BE2C (cell line): Measurements from ENCODE around the gene FAM13B.

Source experiments
- DNase-seq: peaks from one replicate; pipeline ENCODE4 v3.0.0-alpha.2; 2020
- H3K27me3 ChIP-seq: fragments of 250-450 bp; sonication (Bioruptor Pico); 2 replicates; pipeline ENCODE4 v1.5.1; 2020; ENCODE audit warnings: mild to moderate bottlenecking
- H3K36me3 ChIP-seq: fragments of 250-450 bp; sonication (Bioruptor Pico); 2 replicates; pipeline ENCODE4 v1.5.1; 2020; ENCODE audit warnings: mild to moderate bottlenecking
- H3K4me1 ChIP-seq: fragments of 250-450 bp; sonication (Bioruptor Pico); 2 replicates; pipeline ENCODE4 v1.5.1; 2020
- H3K4me3 ChIP-seq: 2 replicates; pipeline ENCODE4 v1.5.1; 2011; ENCODE audit warnings: low read depth, low read length
- H3K9me3 ChIP-seq: fragments of 250-450 bp; sonication (Bioruptor Pico); 2 replicates; pipeline ENCODE4 v1.5.1; 2020
- CTCF ChIP-seq: IDR thresholded peaks from 2 replicates; pipeline ENCODE4 v1.5.1; 2012; ENCODE audit warnings: mild to moderate bottlenecking, low read depth, low read length

FAM13B gene

GRCh38 chr5:137935694-137936093, 97.2 kb downstream of the FAM13B start:
- H3K4me3 ChIP-seq = no peak overlapping the region
- H3K4me1 ChIP-seq = peaks cover 11% of the 10 kb centered on the region
- H3K27me3 ChIP-seq = no peaks in the 10 kb centered on the region
- peaks cover 14% of the 10 kb centered on the region for H3K36me3 ChIP-seq
- no peak for TF ChIP-seq CTCF
- DNase-seq = no peak
- H3K9me3 ChIP-seq = no peaks in the 10 kb centered on the region

GRCh38 chr5:137935190-137935589, 97.7 kb downstream of the FAM13B start:
- H3K4me1 ChIP-seq = peaks cover 11% of the 10 kb centered on the region
- H3K4me3 ChIP-seq = no peak overlapping the region
- no peak for DNase-seq
- no peaks in the 10 kb centered on the region for H3K9me3 ChIP-seq
- H3K36me3 ChIP-seq = peaks cover 14% of the 10 kb centered on the region
- TF ChIP-seq CTCF = no peak
- H3K27me3 ChIP-seq = no peaks in the 10 kb centered on the region

DNA sequence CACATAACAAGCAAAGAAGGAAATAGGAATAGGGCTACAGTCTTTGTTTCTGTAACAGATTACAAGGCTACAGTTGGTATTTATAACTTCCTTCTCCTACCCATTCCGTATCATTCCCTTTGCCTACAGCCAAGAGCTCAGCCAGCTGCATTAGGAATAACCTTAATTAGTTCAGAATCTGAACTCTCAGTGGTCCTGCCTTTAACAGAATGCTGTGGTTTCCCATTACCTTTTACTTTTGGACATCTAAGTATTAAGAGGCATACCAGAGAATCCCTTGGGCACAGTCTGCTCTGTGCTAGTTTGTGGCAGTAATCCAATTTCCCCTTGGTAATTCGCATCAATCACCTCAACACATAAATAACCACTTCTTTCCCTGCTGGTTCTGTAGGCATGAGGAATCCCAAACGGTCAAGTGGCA, 99.4 kb downstream of the FAM13B start:
- no peaks in the 10 kb centered on the region for H3K27me3 ChIP-seq
- no peak for TF ChIP-seq CTCF
- no peak overlapping the region for H3K4me3 ChIP-seq
- H3K36me3 ChIP-seq = peaks cover under 1% of the 10 kb centered on the region; the same call in 1 of the 2 replicates
- H3K4me1 ChIP-seq = peaks cover 11% of the 10 kb centered on the region
- no peaks in the 10 kb centered on the region for H3K9me3 ChIP-seq
- DNase-seq = peak; percentile 20

- peaks cover 11% of the 10 kb centered on the region for H3K4me1 ChIP-seq
- H3K27me3 ChIP-seq = no peaks in the 10 kb centered on the region
- H3K9me3 ChIP-seq = no peaks in the 10 kb centered on the region
- H3K4me3 ChIP-seq = no peak overlapping the region
- no peak for TF ChIP-seq CTCF
- no peak for DNase-seq
- no peaks in the 10 kb centered on the region for H3K36me3 ChIP-seq
Measured at GRCh38 chr5:137932800-137933199, 100.1 kb downstream of the FAM13B start.

- Histone ChIP-seq H3K36me3 (no peaks in the 10 kb centered on the region), H3K4me3 (no peak overlapping the region), H3K9me3 (no peaks in the 10 kb centered on the region), H3K27me3 (no peaks in the 10 kb centered on the region), H3K4me1 (no peaks in the 10 kb centered on the region)
- 0 out of 2 replicates have a peak, but pooled peaks have one; percentile 7 for TF ChIP-seq CTCF
- no peak for DNase-seq
Measured at GRCh38 chr5:137923856-137924255, 109.0 kb downstream of the FAM13B start.

- Histone ChIP-seq H3K9me3 (no peaks in the 10 kb centered on the region), H3K4me3 (no peak overlapping the region), H3K36me3 (no peaks in the 10 kb centered on the region), H3K27me3 (no peaks in the 10 kb centered on the region), H3K4me1 (no peaks in the 10 kb centered on the region)
- no peak for DNase-seq
- TF ChIP-seq CTCF = no peak
Measured at GRCh38 chr5:137921931-137922330, 110.9 kb downstream of the FAM13B start.
